Measurements from ENCODE around the gene MCRIP2. TPM values are rescaled to one million over a fixed set of nuclear protein-coding genes. Genes with fewer than 3 reads are reported as not detected.

MCRIP2 gene
- total RNA-seq, 4 donors from 2014 or later = 2.6 to 62.0 (median 17.0) TPM

- Histone ChIP-seq H3K36me3 (no peaks in the 10 kb centered on the region), H3K4me3 (no peak overlapping the region), H3K27ac (no peak overlapping the region), H3K4me1 (peaks cover 0 to 26% of the 10 kb centered on the region in 2 donors), H3K27me3 (no peaks in the 10 kb centered on the region), H3K9me3 (no peaks in the 10 kb centered on the region)
- intact Hi-C loops (cut with DNase I; ENCODE audit: low total_unique reads) = no loop called here
- no peak for DNase-seq
- TF ChIP-seq POLR2A (IDR thresholded peaks at IDR 0.05) (no peak), CTCF (IDR thresholded peaks at IDR 0.05) (no peak)
Measured at GRCh38 chr16:646679-647172, 5.1 kb downstream of the MCRIP2 start.

- no peak for DNase-seq
- Histone ChIP-seq H3K36me3 (no peaks in the 10 kb centered on the region), H3K4me3 (no peak overlapping the region), H3K9me3 (no peaks in the 10 kb centered on the region), H3K27me3 (no peaks in the 10 kb centered on the region), H3K27ac (no peak overlapping the region), H3K4me1 (peaks cover 0 to 26% of the 10 kb centered on the region in 2 donors)
- intact Hi-C loops (cut with DNase I; ENCODE audit: low total_unique reads) = no loop called here
- no peak for TF ChIP-seq CTCF (IDR thresholded peaks at IDR 0.05)
- no peak for TF ChIP-seq POLR2A (IDR thresholded peaks at IDR 0.05)
Measured at GRCh38 chr16:647173-647902, 5.7 kb downstream of the MCRIP2 start.

- peaks cover 0 to 26% of the 10 kb centered on the region in 2 donors for H3K4me1 ChIP-seq
- no peaks in the 10 kb centered on the region for H3K27me3 ChIP-seq
- peak overlapping the region; percentile 71 to 91 for H3K27ac ChIP-seq
- intact Hi-C loops (cut with DNase I; ENCODE audit: low total_unique reads) = no loop called here
- H3K9me3 ChIP-seq = no peaks in the 10 kb centered on the region
- TF ChIP-seq CTCF (IDR thresholded peaks at IDR 0.05) (peak in 1 of 4 experiments; percentile 7), POLR2A (IDR thresholded peaks at IDR 0.05) (no peak)
- H3K36me3 ChIP-seq = no peaks in the 10 kb centered on the region
- DNase-seq = no peak
- peak overlapping the region; percentile 40 to 75 for H3K4me3 ChIP-seq
Measured at GRCh38 chr16:648071-648780, 6.6 kb downstream of the MCRIP2 start.

- Histone ChIP-seq H3K4me3 (peak within 1 kb of the TSS; percentile 40 to 75), H3K4me1 (peaks cover 0 to 26% of the 10 kb centered on the region in 2 donors), H3K27ac (peak within 1 kb of the TSS; percentile 71 to 91), H3K9me3 (no peaks in the 10 kb centered on the region), H3K27me3 (no peaks in the 10 kb centered on the region), H3K36me3 (no peaks in the 10 kb centered on the region)
- TF ChIP-seq POLR2A (IDR thresholded peaks at IDR 0.05) = peak; percentile 48 to 76
- peak in 1 of 4 experiments; percentile 47 for TF ChIP-seq CTCF (IDR thresholded peaks at IDR 0.05)
- intact Hi-C loops (cut with DNase I; ENCODE audit: low total_unique reads) = no loop called here
- DNase-seq = peak; percentile 88 to 93
Measured at GRCh38 chr16:648781-649589, 7.4 kb downstream of the MCRIP2 start, which contains the start of gene WDR90. Gene WDR90, plus strand, starts transcription at chr16:649365. Its CDS starts 52 bp downstream, at chr16:649417.
